BLaER1 treated with 17β-estradiol and CSF1 and Interleukin-3, amounts not matched to agents 10 nM and 100 nM (cell line): ENCODE results near the gene ZNF280B.
"Not testable (repeated sequence)": the region's sequence is repeated elsewhere in the genome, so short reads cannot be mapped to it uniquely, and the experiment has no call there.

Source experiments
- H3K27ac ChIP-seq, 11 experiments: shearing (Covaris generic); formaldehyde crosslinking; 2 replicates each; pipeline ENCODE4 v1.8.1; 2022
- H3K27me3 ChIP-seq, 11 experiments: shearing (Covaris generic); formaldehyde crosslinking; 2 replicates each; pipeline ENCODE4 v1.8.1; 2022
- H3K36me3 ChIP-seq, 11 experiments: shearing (Covaris generic); formaldehyde crosslinking; 2 replicates each; pipeline ENCODE4 v1.8.1; 2022
- H3K4me1 ChIP-seq, 10 experiments: shearing (Covaris generic); formaldehyde crosslinking; 2 replicates each; pipeline ENCODE4 v1.8.1; 2022
- H3K4me2 ChIP-seq, 11 experiments: shearing (Covaris generic); formaldehyde crosslinking; 2 replicates each; pipeline ENCODE4 v1.8.1; 2022
- H3K4me3 ChIP-seq, 10 experiments: shearing (Covaris generic); formaldehyde crosslinking; 2 replicates each; pipeline ENCODE4 v1.8.1; 2022
- H3K9ac ChIP-seq, 11 experiments: shearing (Covaris generic); formaldehyde crosslinking; 2 replicates each; pipeline ENCODE4 v1.8.1; 2022
- H3K9me3 ChIP-seq, 11 experiments: shearing (Covaris generic); formaldehyde crosslinking; replicated peaks in 1 of 11; 2 replicates each; pipeline ENCODE4 v1.8.1; 2022
- H4K20me1 ChIP-seq, 11 experiments: shearing (Covaris generic); formaldehyde crosslinking; 2 replicates each; pipeline ENCODE4 v1.8.1; 2022
- Cebpa-rat ChIP-seq, 11 experiments: shearing (Covaris generic); IDR thresholded peaks; 2 replicates each; pipeline ENCODE4 v1.8.1; 2022

Gene ZNF280B

GRCh38 chr22:22498267-22498666, 10.3 kb downstream of the ZNF280B start:
- no peak for TF ChIP-seq Cebpa-rat (IDR thresholded peaks at IDR 0.05)
- H4K20me1 ChIP-seq, result no peaks in the 10 kb centered on the region

GRCh38 chr22:22491589-22491988, 17.0 kb downstream of the ZNF280B start:
- H3K4me3 ChIP-seq, H3K4me2 ChIP-seq, H3K9me3 ChIP-seq, H3K9ac ChIP-seq, H4K20me1 ChIP-seq, H3K4me1 ChIP-seq, H3K27ac ChIP-seq, H3K27me3 ChIP-seq: not testable (repeated sequence)
- H3K36me3 ChIP-seq, result peaks cover 10 to 72% (median 45%) of the 10 kb centered on the region in 11 experiments; a peak in 21 of 22 replicates

More at GRCh38 chr22:22498267-22498666, 10.3 kb downstream of the ZNF280B start:
- Histone ChIP-seq H3K9ac (no peak overlapping the region), H3K4me1 (no peaks in the 10 kb centered on the region), H3K27ac (no peak overlapping the region), H3K9me3 (peaks cover 0 to 3% (median 0%) of the 10 kb centered on the region in 11 experiments; a peak in 1 of 22 replicates), H3K36me3 (peaks cover 0 to 38% (median 20%) of the 10 kb centered on the region in 11 experiments; a peak in 17 of 22 replicates), H3K4me2 (no peak overlapping the region), H3K27me3 (no peaks in the 10 kb centered on the region), H3K4me3 (no peak overlapping the region)

GRCh38 chr22:22488736-22489135, 19.8 kb downstream of the ZNF280B start:
- Histone ChIP-seq H3K9ac (no peak overlapping the region), H3K4me1 (no peaks in the 10 kb centered on the region), H3K4me3 (no peak overlapping the region), H3K4me2 (no peak overlapping the region), H3K36me3 (peaks cover 10 to 83% (median 52%) of the 10 kb centered on the region in 11 experiments; a peak in 21 of 22 replicates), H3K27ac (no peak overlapping the region), H4K20me1 (no peaks in the 10 kb centered on the region), H3K9me3 (no peaks in the 10 kb centered on the region; a peak in 1 of 22 replicates), H3K27me3 (no peaks in the 10 kb centered on the region)
- TF ChIP-seq Cebpa-rat (IDR thresholded peaks at IDR 0.05), result no peak

- Histone ChIP-seq H3K4me3 (no peak overlapping the region), H3K4me2 (no peak overlapping the region), H4K20me1 (no peaks in the 10 kb centered on the region), H3K27ac (no peak overlapping the region), H3K27me3 (no peaks in the 10 kb centered on the region), H3K4me1 (peaks cover 3 to 6% (median 4%) of the 10 kb centered on the region in 10 experiments; a peak in 16 of 20 replicates), H3K36me3 (peaks cover 10 to 76% (median 45%) of the 10 kb centered on the region in 11 experiments; a peak in 21 of 22 replicates), H3K9ac (no peak overlapping the region), H3K9me3 (peaks cover 0 to 6% (median 0%) of the 10 kb centered on the region in 11 experiments; a peak in 1 of 22 replicates)
- no peak for TF ChIP-seq Cebpa-rat (IDR thresholded peaks at IDR 0.05)
Observed at GRCh38 chr22:22487869-22488597, 20.5 kb downstream of the ZNF280B start.

- TF ChIP-seq Cebpa-rat (IDR thresholded peaks at IDR 0.05), result no peak
- H3K36me3 ChIP-seq, result peaks cover 10 to 66% (median 38%) of the 10 kb centered on the region in 11 experiments; a peak in 20 of 22 replicates
- no peak overlapping the region for H3K4me2 ChIP-seq
- H3K9ac ChIP-seq, result no peak overlapping the region
- no peaks in the 10 kb centered on the region for H4K20me1 ChIP-seq
- H3K4me1 ChIP-seq, result peaks cover 6 to 14% (median 11%) of the 10 kb centered on the region in 10 experiments; a peak in 16 of 20 replicates
- no peak overlapping the region for H3K27ac ChIP-seq
- no peak overlapping the region for H3K4me3 ChIP-seq
- H3K9me3 ChIP-seq, result peaks cover 0 to 7% (median 0%) of the 10 kb centered on the region in 11 experiments; a peak in 1 of 22 replicates
- no peaks in the 10 kb centered on the region for H3K27me3 ChIP-seq
Observed at GRCh38 chr22:22487059-22487458, 21.5 kb downstream of the ZNF280B start.

GRCh38 chr22:22486132-22486899, 22.2 kb downstream of the ZNF280B start:
- Histone ChIP-seq H3K4me1 (peaks cover 6 to 16% (median 12%) of the 10 kb centered on the region in 10 experiments; a peak in 16 of 20 replicates), H3K27me3 (no peaks in the 10 kb centered on the region), H3K9me3 (peaks cover 0 to 7% (median 0%) of the 10 kb centered on the region in 11 experiments; a peak in 1 of 22 replicates), H3K4me2 (no peak overlapping the region), H3K36me3 (peaks cover 10 to 59% (median 32%) of the 10 kb centered on the region in 11 experiments; a peak in 20 of 22 replicates), H3K9ac (no peak overlapping the region), H3K27ac (no peak overlapping the region), H3K4me3 (no peak overlapping the region), H4K20me1 (no peaks in the 10 kb centered on the region)
- TF ChIP-seq Cebpa-rat (IDR thresholded peaks at IDR 0.05), result no peak

GRCh38 chr22:22485524-22485923, 23.0 kb downstream of the ZNF280B start:
- no peaks in the 10 kb centered on the region for H3K27me3 ChIP-seq
- H4K20me1 ChIP-seq, result no peaks in the 10 kb centered on the region
- TF ChIP-seq Cebpa-rat (IDR thresholded peaks at IDR 0.05), result no peak
- peaks cover 10 to 51% (median 31%) of the 10 kb centered on the region in 11 experiments; a peak in 20 of 22 replicates for H3K36me3 ChIP-seq
- no peak overlapping the region for H3K4me3 ChIP-seq
- H3K9ac ChIP-seq, result no peak overlapping the region
- H3K9me3 ChIP-seq, result peaks cover 0 to 7% (median 0%) of the 10 kb centered on the region in 11 experiments; a peak in 1 of 22 replicates
- H3K4me1 ChIP-seq, result peaks cover 6 to 16% (median 12%) of the 10 kb centered on the region in 10 experiments; a peak in 16 of 20 replicates
- no peak overlapping the region for H3K4me2 ChIP-seq
- no peak overlapping the region for H3K27ac ChIP-seq

GRCh38 chr22:22484023-22484422, 24.5 kb downstream of the ZNF280B start:
- no peak overlapping the region for H3K9ac ChIP-seq
- peaks cover 6 to 31% (median 12%) of the 10 kb centered on the region in 10 experiments; a peak in 17 of 20 replicates for H3K4me1 ChIP-seq
- H4K20me1 ChIP-seq, result no peaks in the 10 kb centered on the region
- H3K36me3 ChIP-seq, result peaks cover 10 to 41% (median 26%) of the 10 kb centered on the region in 11 experiments; a peak in 20 of 22 replicates
- H3K27ac ChIP-seq, result no peak overlapping the region
- H3K27me3 ChIP-seq, result no peaks in the 10 kb centered on the region
- TF ChIP-seq Cebpa-rat (IDR thresholded peaks at IDR 0.05), result no peak
- H3K4me3 ChIP-seq, result no peak overlapping the region
- H3K4me2 ChIP-seq, result no peak overlapping the region
- H3K9me3 ChIP-seq, result peaks cover 0 to 7% (median 0%) of the 10 kb centered on the region in 11 experiments; a peak in 1 of 22 replicates

GRCh38 chr22:22480940-22481339, 27.6 kb downstream of the ZNF280B start:
- Histone ChIP-seq H3K27me3 (no peaks in the 10 kb centered on the region), H3K4me3 (no peak overlapping the region), H4K20me1 (no peaks in the 10 kb centered on the region), H3K36me3 (peaks cover 0 to 16% (median 6%) of the 10 kb centered on the region in 11 experiments; a peak in 10 of 22 replicates), H3K9ac (no peak overlapping the region), H3K4me1 (peaks cover 6 to 31% (median 12%) of the 10 kb centered on the region in 10 experiments; a peak in 17 of 20 replicates), H3K9me3 (peaks cover 0 to 7% (median 0%) of the 10 kb centered on the region in 11 experiments; a peak in 1 of 22 replicates), H3K4me2 (no peak overlapping the region), H3K27ac (no peak overlapping the region)
- no peak for TF ChIP-seq Cebpa-rat (IDR thresholded peaks at IDR 0.05)
